Left lung (tissue), 10 donors: Measurements from ENCODE around the gene CLIC4. TPM values are rescaled to one million over a fixed set of nuclear protein-coding genes. Genes with fewer than 3 reads are reported as not detected.

Experiments
- ATAC-seq: fragments of 200-7000 bp; cut with Tn5 transposase; one replicate; pipeline ENCODE4 v1.9.1; 2020; ENCODE audit warnings: moderate library complexity
- DNase-seq, 4 donors: peaks; one replicate each; pipeline ENCODE4 v3.0.0-alpha.2; 2013 to 2020
- H3K27ac ChIP-seq, 2 donors: fragments of 200-600 bp; sonication (generic) in 1 of 2; one replicate each; pipeline versions ENCODE4 v1.5.0 to v1.8.0; 2020 to 2021
- H3K27me3 ChIP-seq, 2 donors: fragments of 200-600 bp; sonication (generic) in 1 of 2; one replicate each; pipeline versions ENCODE4 v1.5.0 to v1.8.0; 2020 to 2021
- H3K36me3 ChIP-seq, 2 donors: fragments of 200-600 bp; sonication (generic) in 1 of 2; one replicate each; pipeline versions ENCODE4 v1.5.0 to v1.8.0; 2020 to 2021
- H3K4me1 ChIP-seq, 2 donors: fragments of 200-600 bp; one replicate each; pipeline ENCODE4 v1.8.0; 2021
- H3K4me3 ChIP-seq, 2 donors: fragments of 200-600 bp; sonication (generic) in 1 of 2; one replicate each; pipeline versions ENCODE4 v1.5.0 to v1.8.0; 2020 to 2021; ENCODE audit warnings: mild to moderate bottlenecking in 1 of 2
- H3K9me3 ChIP-seq, 2 donors: fragments of 200-600 bp; sonication (generic) in 1 of 2; one replicate each; pipeline versions ENCODE4 v1.5.0 to v1.8.0; 2020 to 2021
- CTCF ChIP-seq, 2 donors: fragments of 200-600 bp; sonication (generic) in 1 of 2; IDR thresholded peaks; one replicate each; pipeline versions ENCODE4 v1.5.0 to v1.8.0; 2021; ENCODE audit warnings: antibody characterized with exemption in 2 of 2
- intact Hi-C, 2 donors: fragments of 100-400 bp; cut with DNase I; formaldehyde crosslinking; loops; one replicate each; pipeline versions ENCODE4 v1.11.2 to v1.14.2; 2022
- polyA plus RNA-seq, 6 donors: library from polyadenylated mRNA; unstranded; fragments of 120-200 nt; gene quantifications; one replicate each; pipeline ENCODE4 v1.2.1, GENCODE V29; 2013; ENCODE audit not compliant: insufficient read length in 6 of 6
- total RNA-seq, 2 donors: library from RNA; stranded (reverse); fragmentation: NEBNext Ultra II Directional; extraction: Animal tissue kit (Norgen Biotek cat#: 25700); gene quantifications; one replicate each; pipeline ENCODE4 v1.2.1, GENCODE V29; 2021
- donor health status: DM: no; HTN: yes; CAD: no.
- donor health status: DM: no; HTN: no; CAD: no.

CLIC4 gene
- total and polyA plus RNA-seq, 8 donors = 158 to 257 (median 224) TPM

- Histone ChIP-seq H3K4me3 (no peak overlapping the region), H3K4me1 (peaks cover 0 to 34% of the 10 kb centered on the region in 2 donors), H3K36me3 (no peaks in the 10 kb centered on the region), H3K9me3 (no peaks in the 10 kb centered on the region), H3K27ac (no peak overlapping the region), H3K27me3 (no peaks in the 10 kb centered on the region)
- TF ChIP-seq CTCF (IDR thresholded peaks at IDR 0.05) = no peak
- DNase-seq (no peak), ATAC-seq (no peak)
- intact Hi-C loops = no loop called here
These were observed 14.2 kb downstream of the CLIC4 start for GRCh38 chr1:24759492-24759891.

- intact Hi-C loops = no loop called here
These were observed 16.3 kb downstream of the CLIC4 start for GRCh38 chr1:24761582-24761981.

GRCh38 chr1:24762133-24762676 lies 17.0 kb downstream of the CLIC4 start:
- no peaks in the 10 kb centered on the region for H3K27me3 ChIP-seq
- intact Hi-C loops = no loop called here
- TF ChIP-seq CTCF (IDR thresholded peaks at IDR 0.05) = no peak
- peak overlapping the region; percentile 43 to 77 for H3K27ac ChIP-seq
- ATAC-seq = peak; percentile 75
- peaks cover 5 to 47% of the 10 kb centered on the region in 2 donors for H3K4me1 ChIP-seq
- DNase-seq = no peak
- no peaks in the 10 kb centered on the region for H3K9me3 ChIP-seq
- no peak overlapping the region for H3K4me3 ChIP-seq
- no peaks in the 10 kb centered on the region for H3K36me3 ChIP-seq

More at GRCh38 chr1:24761582-24761981, 16.3 kb downstream of the CLIC4 start:
- H3K36me3 ChIP-seq = no peaks in the 10 kb centered on the region
- H3K9me3 ChIP-seq = no peaks in the 10 kb centered on the region
- H3K27me3 ChIP-seq = no peaks in the 10 kb centered on the region
- H3K27ac ChIP-seq = peak overlapping the region in 1 of 2 donors; percentile 77
- no peak for ATAC-seq
- H3K4me3 ChIP-seq = no peak overlapping the region
- no peak for DNase-seq
- H3K4me1 ChIP-seq = peaks cover 5 to 47% of the 10 kb centered on the region in 2 donors
- TF ChIP-seq CTCF (IDR thresholded peaks at IDR 0.05) = no peak

- no peak overlapping the region for H3K27ac ChIP-seq
- intact Hi-C loops = no loop called here
- no peak for TF ChIP-seq CTCF (IDR thresholded peaks at IDR 0.05)
These were observed 18.4 kb downstream of the CLIC4 start for GRCh38 chr1:24763671-24764070.

GRCh38 chr1:24764439-24764838 lies 19.2 kb downstream of the CLIC4 start:
- DNase-seq (no peak), ATAC-seq (no peak)
- intact Hi-C loops = no loop called here
- H3K36me3 ChIP-seq = no peaks in the 10 kb centered on the region
- peak overlapping the region; percentile 24 to 37 for H3K27ac ChIP-seq
- no peaks in the 10 kb centered on the region for H3K9me3 ChIP-seq
- H3K4me3 ChIP-seq = no peak overlapping the region
- no peak for TF ChIP-seq CTCF (IDR thresholded peaks at IDR 0.05)
- no peaks in the 10 kb centered on the region for H3K27me3 ChIP-seq
- H3K4me1 ChIP-seq = peaks cover 5 to 52% of the 10 kb centered on the region in 2 donors

More at GRCh38 chr1:24763671-24764070, 18.4 kb downstream of the CLIC4 start:
- no peaks in the 10 kb centered on the region for H3K36me3 ChIP-seq
- ATAC-seq = no peak
- H3K9me3 ChIP-seq = no peaks in the 10 kb centered on the region
- H3K27me3 ChIP-seq = no peaks in the 10 kb centered on the region
- peaks cover 5 to 45% of the 10 kb centered on the region in 2 donors for H3K4me1 ChIP-seq
- no peak for DNase-seq
- H3K4me3 ChIP-seq = no peak overlapping the region
